Measurements from ENCODE around the gene MTUS2.

GRCh38 chr13:29491248-29491647, 671.1 kb downstream of the MTUS2 start:
- TF ChIP-seq, protein P1, sequence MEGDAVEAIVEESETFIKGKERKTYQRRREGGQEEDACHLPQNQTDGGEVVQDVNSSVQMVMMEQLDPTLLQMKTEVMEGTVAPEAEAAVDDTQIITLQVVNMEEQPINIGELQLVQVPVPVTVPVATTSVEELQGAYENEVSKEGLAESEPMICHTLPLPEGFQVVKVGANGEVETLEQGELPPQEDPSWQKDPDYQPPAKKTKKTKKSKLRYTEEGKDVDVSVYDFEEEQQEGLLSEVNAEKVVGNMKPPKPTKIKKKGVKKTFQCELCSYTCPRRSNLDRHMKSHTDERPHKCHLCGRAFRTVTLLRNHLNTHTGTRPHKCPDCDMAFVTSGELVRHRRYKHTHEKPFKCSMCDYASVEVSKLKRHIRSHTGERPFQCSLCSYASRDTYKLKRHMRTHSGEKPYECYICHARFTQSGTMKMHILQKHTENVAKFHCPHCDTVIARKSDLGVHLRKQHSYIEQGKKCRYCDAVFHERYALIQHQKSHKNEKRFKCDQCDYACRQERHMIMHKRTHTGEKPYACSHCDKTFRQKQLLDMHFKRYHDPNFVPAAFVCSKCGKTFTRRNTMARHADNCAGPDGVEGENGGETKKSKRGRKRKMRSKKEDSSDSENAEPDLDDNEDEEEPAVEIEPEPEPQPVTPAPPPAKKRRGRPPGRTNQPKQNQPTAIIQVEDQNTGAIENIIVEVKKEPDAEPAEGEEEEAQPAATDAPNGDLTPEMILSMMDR (IDR thresholded peaks at IDR 0.05; ENCODE audit: insufficient read depth, low read length, poor library complexity, severe bottlenecking) = no peak
- TF ChIP-seq EZH2phosphoT487 (conservative IDR thresholded peaks at IDR 0.05; ENCODE audit: low read length) = no peak

Measured in SU-DHL-6 (cell line).